Stimulated activated CD4-positive, alpha-beta T cell treated with anti-CD3 and anti-CD28 coated beads, Interleukin-2, amount 100 ng/mL, for 4 hours (primary cell): ENCODE results near the gene AAR2.

Experiments
- DNase-seq: peaks from one replicate; pipeline ENCODE4 v3.0.0-alpha.2; 2020; ENCODE audit warnings: low read depth

AAR2 gene

GRCh38 chr20:36279776-36280175 lies 43.5 kb downstream of the AAR2 start:
- DNase-seq = no peak

- no peak for DNase-seq
Measured at GRCh38 chr20:36281785-36282380, 45.6 kb downstream of the AAR2 start.

GRCh38 chr20:36284751-36285150 lies 48.5 kb downstream of the AAR2 start:
- no peak for DNase-seq

- DNase-seq = no peak
Measured at GRCh38 chr20:36285746-36286447, 49.6 kb downstream of the AAR2 start.

- no peak for DNase-seq
Measured at GRCh38 chr20:36297656-36298055, 61.4 kb downstream of the AAR2 start.

- no peak for DNase-seq
Measured at GRCh38 chr20:36298061-36298460, 61.8 kb downstream of the AAR2 start.

GRCh38 chr20:36298795-36299339 lies 62.6 kb downstream of the AAR2 start:
- DNase-seq = no peak

- no peak for DNase-seq
Measured at GRCh38 chr20:36299459-36299858, 63.2 kb downstream of the AAR2 start.

GRCh38 chr20:36301359-36302119 lies 65.3 kb downstream of the AAR2 start:
- no peak for DNase-seq

- DNase-seq = no peak
Measured at GRCh38 chr20:36303020-36303595, 66.8 kb downstream of the AAR2 start.

GRCh38 chr20:36303831-36304230 lies 67.6 kb downstream of the AAR2 start:
- DNase-seq = no peak

- no peak for DNase-seq
Measured at GRCh38 chr20:36304786-36305495, 68.7 kb downstream of the AAR2 start.

GRCh38 chr20:36305602-36306551 lies 69.6 kb downstream of the AAR2 start, which contains the start of gene DLGAP4:
Gene DLGAP4 (plus strand): TSS chr20:36306339. CDS start chr20:36431718, 125,379 bp downstream.
- no peak for DNase-seq
